Measurements from ENCODE around the gene BACH2.

BACH2 gene

GRCh38 chr6:90278129-90278528 lies 18.5 kb downstream of the BACH2 start:
- no peak for DNase-seq (ENCODE audit: low read depth)
- H3K4me3 ChIP-seq (ENCODE audit: low read depth, low read length): no peak overlapping the region
- no peak for TF ChIP-seq CTCF (conservative IDR thresholded peaks at IDR 0.05; ENCODE audit: low read depth, low read length)

GRCh38 chr6:90277302-90278011 lies 19.2 kb downstream of the BACH2 start:
- no peak for DNase-seq (ENCODE audit: low read depth)
- H3K4me3 ChIP-seq (ENCODE audit: low read depth, low read length): no peak overlapping the region
- TF ChIP-seq CTCF (conservative IDR thresholded peaks at IDR 0.05; ENCODE audit: low read depth, low read length): no peak

GRCh38 chr6:90274451-90275030 lies 22.1 kb downstream of the BACH2 start:
- no peak for TF ChIP-seq CTCF (conservative IDR thresholded peaks at IDR 0.05; ENCODE audit: low read depth, low read length)
- no peak overlapping the region for H3K4me3 ChIP-seq (ENCODE audit: low read depth, low read length)
- no peak for DNase-seq (ENCODE audit: low read depth)

- DNase-seq (ENCODE audit: low read depth): no peak
- no peak for TF ChIP-seq CTCF (conservative IDR thresholded peaks at IDR 0.05; ENCODE audit: low read depth, low read length)
- H3K4me3 ChIP-seq (ENCODE audit: low read depth, low read length): no peak overlapping the region
Observed at GRCh38 chr6:90273863-90274262, 22.8 kb downstream of the BACH2 start.

GRCh38 chr6:90272895-90273294 lies 23.7 kb downstream of the BACH2 start:
- TF ChIP-seq CTCF (conservative IDR thresholded peaks at IDR 0.05; ENCODE audit: low read depth, low read length): no peak
- no peak for DNase-seq (ENCODE audit: low read depth)
- no peak overlapping the region for H3K4me3 ChIP-seq (ENCODE audit: low read depth, low read length)

GRCh38 chr6:90271831-90272230 lies 24.8 kb downstream of the BACH2 start:
- DNase-seq (ENCODE audit: low read depth): no peak
- no peak overlapping the region for H3K4me3 ChIP-seq (ENCODE audit: low read depth, low read length)
- no peak for TF ChIP-seq CTCF (conservative IDR thresholded peaks at IDR 0.05; ENCODE audit: low read depth, low read length)

GRCh38 chr6:90269334-90269733 lies 27.3 kb downstream of the BACH2 start:
- TF ChIP-seq CTCF (conservative IDR thresholded peaks at IDR 0.05; ENCODE audit: low read depth, low read length): no peak
- H3K4me3 ChIP-seq (ENCODE audit: low read depth, low read length): no peak overlapping the region
- no peak for DNase-seq (ENCODE audit: low read depth)
